ENCODE data around the gene OMA1.

DNA sequence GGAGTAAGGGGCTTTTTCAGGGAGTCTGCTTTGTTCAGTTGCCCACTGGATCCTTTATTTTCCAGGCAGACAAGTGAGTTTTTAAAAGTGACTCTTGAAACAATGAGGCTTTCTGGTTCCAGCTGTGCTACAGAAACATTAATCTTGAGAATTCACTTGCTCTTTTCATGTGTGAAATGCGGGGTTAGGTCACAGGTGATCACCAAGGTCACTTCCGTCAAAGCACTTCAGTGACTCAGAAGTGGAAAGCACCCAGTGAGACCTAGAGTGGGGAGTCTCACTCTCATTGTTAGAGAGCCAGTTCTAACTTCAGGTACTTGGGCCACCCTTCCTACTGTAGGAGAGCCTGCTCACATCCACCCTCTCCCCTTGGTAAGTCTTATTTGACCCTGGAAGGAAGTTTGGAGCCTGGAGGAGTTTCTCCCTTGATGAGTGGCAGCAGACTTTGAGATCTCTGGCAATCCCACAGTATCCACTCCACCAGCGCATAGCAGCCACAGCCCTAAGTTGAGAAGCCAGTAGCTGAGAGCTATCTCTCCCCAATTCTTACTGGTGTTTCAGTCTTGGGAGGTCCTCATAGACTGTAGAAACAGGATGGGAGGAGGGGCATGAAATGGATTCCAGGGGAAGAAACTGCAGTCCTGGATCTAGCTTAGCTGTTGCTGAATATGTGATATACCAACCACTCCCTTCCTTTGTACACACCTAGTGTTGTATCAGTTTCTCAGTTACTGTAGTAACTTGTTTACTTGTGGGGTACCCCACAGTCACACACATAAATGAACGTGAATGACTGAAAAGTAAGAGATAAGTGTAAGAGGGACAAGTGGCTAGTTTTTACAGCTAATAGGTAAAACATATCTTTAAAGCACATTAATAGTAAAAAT is 27.4 kb upstream of the OMA1 start:
- TF ChIP-seq, protein P1, sequence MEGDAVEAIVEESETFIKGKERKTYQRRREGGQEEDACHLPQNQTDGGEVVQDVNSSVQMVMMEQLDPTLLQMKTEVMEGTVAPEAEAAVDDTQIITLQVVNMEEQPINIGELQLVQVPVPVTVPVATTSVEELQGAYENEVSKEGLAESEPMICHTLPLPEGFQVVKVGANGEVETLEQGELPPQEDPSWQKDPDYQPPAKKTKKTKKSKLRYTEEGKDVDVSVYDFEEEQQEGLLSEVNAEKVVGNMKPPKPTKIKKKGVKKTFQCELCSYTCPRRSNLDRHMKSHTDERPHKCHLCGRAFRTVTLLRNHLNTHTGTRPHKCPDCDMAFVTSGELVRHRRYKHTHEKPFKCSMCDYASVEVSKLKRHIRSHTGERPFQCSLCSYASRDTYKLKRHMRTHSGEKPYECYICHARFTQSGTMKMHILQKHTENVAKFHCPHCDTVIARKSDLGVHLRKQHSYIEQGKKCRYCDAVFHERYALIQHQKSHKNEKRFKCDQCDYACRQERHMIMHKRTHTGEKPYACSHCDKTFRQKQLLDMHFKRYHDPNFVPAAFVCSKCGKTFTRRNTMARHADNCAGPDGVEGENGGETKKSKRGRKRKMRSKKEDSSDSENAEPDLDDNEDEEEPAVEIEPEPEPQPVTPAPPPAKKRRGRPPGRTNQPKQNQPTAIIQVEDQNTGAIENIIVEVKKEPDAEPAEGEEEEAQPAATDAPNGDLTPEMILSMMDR (optimal IDR thresholded peaks at IDR 0.05 in 1 of 3, IDR thresholded peaks at IDR 0.05 in 1 of 3, conservative IDR thresholded peaks at IDR 0.05 in 1 of 3; ENCODE audit: extremely low read depth in 1 of 3, insufficient read depth in 2 of 3, low read length in 3 of 3), result no peak
- no peak for TF ChIP-seq EZH2 (IDR thresholded peaks at IDR 0.05; ENCODE audit: low read length)

Measured in keratinocyte (primary cell).